Adrenal gland (tissue), 12 donors: Measurements from ENCODE around the gene TMEM150C. TPM values are rescaled to one million over a fixed set of nuclear protein-coding genes. Genes with fewer than 3 reads are reported as not detected.

Source experiments
- DNase-seq, 7 donors: peaks; one replicate each; pipeline ENCODE4 v3.0.0-alpha.2; 2019 to 2020
- H3K27ac ChIP-seq, 5 donors: fragments of 200-600 bp; sonication (generic) in 4 of 5; 1 replicate in 3 of 5; 2 replicates in 2 of 5; pipeline versions ENCODE4 v1.5.1 to v1.8.0; 2016 to 2020; ENCODE audit warnings: mild to moderate bottlenecking in 1 of 5
- H3K27me3 ChIP-seq: fragments of 200-600 bp; 2 replicates; pipeline ENCODE4 v1.8.0; 2021
- H3K36me3 ChIP-seq, 2 donors: fragments of 200-600 bp; replicated peaks in 1 of 2; 1 replicate in 1 of 2; 2 replicates in 1 of 2; pipeline versions ENCODE4 v1.5.1 to v1.8.0; 2018 to 2022
- H3K4me1 ChIP-seq, 2 donors: fragments of 200-600 bp; replicated peaks in 1 of 2; 1 replicate in 1 of 2; 2 replicates in 1 of 2; pipeline versions ENCODE4 v1.5.1 to v1.8.0; 2018 to 2021
- H3K4me3 ChIP-seq, 4 donors: fragments of 200-600 bp; sonication (generic) in 3 of 4; one replicate each; pipeline ENCODE4 v1.5.1; 2016 to 2018
- H3K9me3 ChIP-seq, 3 donors: fragments of 200-600 bp; sonication (generic) in 1 of 3; replicated peaks in 1 of 3; 1 replicate in 2 of 3; 2 replicates in 1 of 3; pipeline versions ENCODE4 v1.5.1 to v1.8.0; 2016 to 2021
- CTCF ChIP-seq, 6 experiments: fragments of 450-650 bp in 4 of 6; fragments of 200-600 bp in 2 of 6; sonication (generic) in 1 of 6; IDR thresholded peaks; 1 replicate in 5 of 6; 2 replicates in 1 of 6; pipeline versions ENCODE4 v1.5.1 to v1.8.0; 2016 to 2021; ENCODE audit warnings: antibody characterized with exemption in 6 of 6, mild to moderate bottlenecking in 2 of 6, moderate library complexity in 1 of 6
- POLR2A ChIP-seq, 2 donors: fragments of 450-650 bp; IDR thresholded peaks; one replicate each; pipeline ENCODE4 v1.6.1; 2017; ENCODE audit warnings: antibody characterized with exemption in 2 of 2, mild to moderate bottlenecking in 2 of 2, moderate library complexity in 1 of 2
- whole genome bisulfite sequencing, 4 donors: extraction: QIAGEN DNeasy Blood & Tissue Kit in 2 of 4; methylation state at CpG; one replicate each; pipeline versions ENCODE4 v1.1.5 to v1.1.7; 2013 to 2017; 5-methylcytosine and 5-hydroxymethylcytosine counted together
- intact Hi-C, 2 donors: fragments of 100-400 bp; cut with DNase I; formaldehyde crosslinking; loops; one replicate each; pipeline versions ENCODE4 v1.14.1 to v1.15.0; 2022 to 2023
- polyA plus RNA-seq, 3 donors: library from polyadenylated mRNA; stranded (reverse); fragments of 200-250 nt in 2 of 3; fragments of 350-450 nt in 1 of 3; fragmentation: Illumina TruSeq in 1 of 3; extraction: RNeasy Lipid Tissue Mini Kit (QIAGEN cat#74804) in 1 of 3; gene quantifications; one replicate each; pipeline ENCODE4 v1.2.3, GENCODE V29; 2013 to 2014
- total RNA-seq, 9 donors: library from RNA; depleted of rRNA in 4 of 9; stranded (reverse); fragments of >200 nt in 4 of 9; fragments of 120-200 nt in 1 of 9; fragmentation: NEBNext Ultra II Directional in 1 of 9; extraction: Animal tissue kit (Norgen Biotek cat#: 25700) in 1 of 9; gene quantifications; one replicate each; pipeline versions ENCODE4 v1.1.0 to v1.2.4, GENCODE V29; 2013 to 2023
- donor health status: healthy with polysubstance abuse.
- donor health status: Bipolar disorder and iron deficiency.
- donor health status: DM: yes; HTN: yes; CAD: no.
- donor health status: DM: no; HTN: no; CAD: no.
- donor health status: DM: no; HTN: no; CAD: no.
- donor health status: DM: yes; HTN: yes; CAD: no.

Gene TMEM150C
- total and polyA plus RNA-seq, 12 donors = 8.0 to 254 (median 76.0) TPM

DNA sequence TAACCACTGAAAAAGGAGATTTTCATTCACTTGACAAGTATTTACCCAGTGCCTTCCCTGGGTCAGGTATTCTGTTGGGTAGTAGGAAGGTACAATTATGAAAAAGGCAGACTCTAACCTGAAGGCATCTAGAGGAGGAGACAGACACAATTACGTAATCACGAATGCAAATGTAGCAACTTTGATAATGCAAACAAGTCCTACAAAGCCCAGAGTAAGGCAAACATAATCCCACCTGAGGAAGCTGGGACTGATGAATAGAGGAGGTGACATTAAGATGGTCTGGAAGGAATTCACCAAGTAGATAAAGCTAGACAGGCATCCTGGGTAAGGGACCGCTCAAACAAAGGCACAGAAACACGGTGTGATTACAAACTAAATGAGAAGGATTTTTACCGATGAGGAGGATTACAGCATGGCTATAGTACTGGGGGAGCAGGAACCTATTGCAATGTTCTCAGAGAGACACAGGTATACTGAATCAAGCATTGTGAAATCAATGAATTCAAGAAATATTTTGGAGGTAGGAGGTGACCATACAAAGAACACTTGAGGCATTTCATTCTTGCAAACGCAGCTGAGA is 37.1 kb downstream of the TMEM150C start:
- Histone ChIP-seq H3K27me3 (no peaks in the 10 kb centered on the region), H3K27ac (no peak overlapping the region), H3K9me3 (no peaks in the 10 kb centered on the region), H3K4me1 (peaks cover 4 to 5% of the 10 kb centered on the region in 2 donors), H3K4me3 (no peak overlapping the region), H3K36me3 (no peaks in the 10 kb centered on the region)
- WGBS, 4 donors = 77 to 90% (median 84%) methylated on average over 6 of the region's 6 CpGs
- DNase-seq = no peak
- TF ChIP-seq CTCF (IDR thresholded peaks at IDR 0.05) (no peak), POLR2A (IDR thresholded peaks at IDR 0.05) (no peak)
- intact Hi-C loops = no loop called here

- H3K4me3 ChIP-seq = no peak overlapping the region
- no peak overlapping the region for H3K27ac ChIP-seq
- intact Hi-C loops = no loop called here
- TF ChIP-seq CTCF (IDR thresholded peaks at IDR 0.05) (no peak), POLR2A (IDR thresholded peaks at IDR 0.05) (no peak)
- H3K4me1 ChIP-seq = peaks cover 11 to 12% of the 10 kb centered on the region in 2 donors
- H3K9me3 ChIP-seq = no peaks in the 10 kb centered on the region
- DNase-seq = no peak
- H3K27me3 ChIP-seq = no peaks in the 10 kb centered on the region
- WGBS, 4 donors = 91 to 93% (median 92%) methylated on average over 9 of the region's 9 CpGs
- no peaks in the 10 kb centered on the region for H3K36me3 ChIP-seq
These were observed 38.6 kb downstream of the TMEM150C start for GRCh38 chr4:82523179-82523578.

- TF ChIP-seq CTCF (IDR thresholded peaks at IDR 0.05) (no peak), POLR2A (IDR thresholded peaks at IDR 0.05) (no peak)
- DNase-seq = no peak
- Histone ChIP-seq H3K27ac (no peak overlapping the region), H3K9me3 (no peaks in the 10 kb centered on the region), H3K4me1 (peaks cover 12% of the 10 kb centered on the region in 2 donors), H3K4me3 (no peak overlapping the region), H3K36me3 (no peaks in the 10 kb centered on the region), H3K27me3 (no peaks in the 10 kb centered on the region)
- intact Hi-C loops = no loop called here
- WGBS, 4 donors = 92 to 95% (median 93%) methylated on average over 4 of the region's 4 CpGs
These were observed 39.3 kb downstream of the TMEM150C start for GRCh38 chr4:82522472-82522871.

GRCh38 chr4:82521283-82521682 is 40.5 kb downstream of the TMEM150C start:
- Histone ChIP-seq H3K36me3 (no peaks in the 10 kb centered on the region), H3K27me3 (no peaks in the 10 kb centered on the region), H3K27ac (no peak overlapping the region), H3K9me3 (no peaks in the 10 kb centered on the region), H3K4me1 (peaks cover 12 to 17% of the 10 kb centered on the region in 2 donors), H3K4me3 (no peak overlapping the region)
- WGBS, 4 donors = 46 to 94% (median 55%) methylated on average over 2 of the region's 2 CpGs
- intact Hi-C loops = no loop called here
- TF ChIP-seq CTCF (IDR thresholded peaks at IDR 0.05) (no peak), POLR2A (IDR thresholded peaks at IDR 0.05) (no peak)
- no peak for DNase-seq
